ENCODE data around the gene GRM8. TPM values are rescaled to one million over a fixed set of nuclear protein-coding genes. Genes with fewer than 3 reads are reported as not detected.

GRM8 gene
- total RNA-seq, 2 experiments from 2014 or later: not detected

DNA sequence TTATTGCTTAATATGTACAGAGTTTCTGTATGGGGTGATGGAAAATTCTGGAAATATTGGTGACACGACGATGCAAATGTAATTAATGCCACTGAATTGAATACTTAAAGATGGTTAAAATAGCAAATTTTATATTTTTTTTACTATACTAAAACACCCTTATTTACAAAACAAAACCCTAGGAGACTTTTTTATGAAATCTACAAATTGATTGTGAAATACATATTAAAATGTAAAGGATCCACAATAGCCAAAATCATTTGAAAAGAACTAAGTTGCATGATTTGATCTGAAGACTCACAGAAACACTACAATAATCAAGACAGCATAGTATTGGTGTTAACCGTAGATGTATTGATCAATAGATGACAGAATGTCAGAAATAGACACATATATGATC lies 252.0 kb downstream of the GRM8 start:
- H3K36me3 Mint-ChIP-seq (ENCODE audit: low read depth): no peaks in the 10 kb centered on the region
- no peak for DNase-seq
- no peaks in the 10 kb centered on the region for H3K9me3 Mint-ChIP-seq
- no peak overlapping the region for H3K27ac Mint-ChIP-seq
- H3K4me1 Mint-ChIP-seq (ENCODE audit: low read depth): no peaks in the 10 kb centered on the region
- CTCF ChIA-PET: no interaction called here
- no peak overlapping the region for H3K4me3 Mint-ChIP-seq
- intact Hi-C loops (cut with micrococcal nuclease): no loop called here
- H3K27me3 Mint-ChIP-seq (ENCODE audit: low read depth): no peaks in the 10 kb centered on the region

DNA sequence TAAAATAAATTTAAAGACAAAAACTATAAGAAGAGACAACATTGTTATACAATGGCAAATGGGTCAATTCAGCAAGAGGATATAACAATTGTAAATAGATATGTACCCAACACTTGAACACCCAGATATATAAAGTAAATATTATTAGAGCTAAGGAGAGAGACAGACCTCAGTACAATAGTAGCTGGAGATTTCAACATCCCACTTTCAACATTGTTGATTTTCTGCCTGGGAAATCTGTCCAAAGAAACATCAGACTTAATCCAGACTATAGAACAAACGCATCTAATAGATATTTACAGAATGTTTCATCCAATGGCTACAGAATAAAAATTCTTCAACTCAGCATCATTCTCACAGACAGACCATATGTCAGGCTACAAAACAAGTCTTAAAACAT lies 256.1 kb downstream of the GRM8 start:
- CTCF ChIA-PET: no interaction called here
- no peak for DNase-seq
- H3K36me3 Mint-ChIP-seq (ENCODE audit: low read depth): no peaks in the 10 kb centered on the region
- intact Hi-C loops (cut with micrococcal nuclease): no loop called here
- peaks cover 6% of the 10 kb centered on the region for H3K27me3 Mint-ChIP-seq (ENCODE audit: low read depth)
- H3K9me3 Mint-ChIP-seq: no peaks in the 10 kb centered on the region
- H3K4me1 Mint-ChIP-seq (ENCODE audit: low read depth): no peaks in the 10 kb centered on the region
- H3K4me3 Mint-ChIP-seq: no peak overlapping the region
- no peak overlapping the region for H3K27ac Mint-ChIP-seq

DNA sequence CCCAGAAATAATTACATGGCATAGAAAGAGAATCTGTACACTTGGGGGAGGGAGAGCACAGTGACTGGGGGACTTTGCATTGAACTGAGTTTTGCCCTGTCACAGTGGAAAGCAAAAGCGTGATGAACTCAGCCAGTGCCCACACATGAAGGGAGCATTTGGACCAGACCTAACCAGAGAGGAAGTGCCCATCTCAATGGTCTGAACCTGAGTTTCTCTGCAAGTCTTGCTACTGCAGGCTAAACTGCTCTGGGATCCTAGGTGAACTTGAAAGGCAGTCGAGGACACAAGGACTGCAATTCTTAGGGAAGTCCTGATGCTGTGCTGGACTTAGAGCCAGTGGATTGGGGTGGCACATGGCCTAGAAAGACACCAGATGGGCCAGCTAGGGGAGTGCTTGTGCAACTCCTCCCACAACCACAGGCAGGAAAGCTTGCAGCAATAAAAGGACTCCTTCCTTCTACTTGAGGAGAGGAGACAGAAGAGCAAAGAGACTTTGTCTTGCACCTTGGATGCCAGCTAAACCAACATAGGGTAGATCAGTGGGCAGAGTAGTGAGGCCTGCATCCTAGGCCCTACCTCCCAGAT lies 259.0 kb downstream of the GRM8 start:
- Mint-ChIP-seq H3K27ac (no peak overlapping the region), H3K9me3 (no peaks in the 10 kb centered on the region)
- CTCF ChIA-PET: no interaction called here

DNA sequence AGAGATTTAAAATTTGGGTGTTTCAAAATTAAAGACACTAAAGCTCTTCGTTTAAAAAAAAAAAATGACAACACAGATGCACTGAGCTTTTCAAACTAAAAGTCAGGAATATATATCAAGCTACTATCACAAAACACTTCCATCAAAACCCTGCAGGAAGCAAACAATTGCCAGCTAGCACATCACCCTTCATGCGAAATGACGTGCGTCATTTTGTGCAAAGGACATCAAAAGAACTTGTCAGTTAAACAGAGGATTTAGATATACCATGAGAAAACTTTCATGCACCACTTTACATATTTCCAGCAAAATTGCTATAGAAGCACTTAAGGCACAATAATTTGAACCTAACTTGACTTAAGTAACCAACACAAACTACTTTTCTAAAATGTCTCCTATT lies 264.7 kb downstream of the GRM8 start:
- CTCF ChIA-PET: no interaction called here
- Mint-ChIP-seq H3K27me3 (ENCODE audit: low read depth) (peaks cover 6% of the 10 kb centered on the region), H3K9me3 (no peaks in the 10 kb centered on the region), H3K4me1 (ENCODE audit: low read depth) (no peaks in the 10 kb centered on the region), H3K4me3 (no peak overlapping the region), H3K36me3 (ENCODE audit: low read depth) (no peaks in the 10 kb centered on the region), H3K27ac (no peak overlapping the region)
- intact Hi-C loops (cut with micrococcal nuclease): no loop called here
- DNase-seq: no peak

More for the DNA sequence above, 259.0 kb downstream of the GRM8 start:
- no peak for DNase-seq
- H3K36me3 Mint-ChIP-seq (ENCODE audit: low read depth): no peaks in the 10 kb centered on the region
- no peaks in the 10 kb centered on the region for H3K4me1 Mint-ChIP-seq (ENCODE audit: low read depth)
- no peak overlapping the region for H3K4me3 Mint-ChIP-seq
- intact Hi-C loops (cut with micrococcal nuclease): no loop called here
- peaks cover 6% of the 10 kb centered on the region for H3K27me3 Mint-ChIP-seq (ENCODE audit: low read depth)

DNA sequence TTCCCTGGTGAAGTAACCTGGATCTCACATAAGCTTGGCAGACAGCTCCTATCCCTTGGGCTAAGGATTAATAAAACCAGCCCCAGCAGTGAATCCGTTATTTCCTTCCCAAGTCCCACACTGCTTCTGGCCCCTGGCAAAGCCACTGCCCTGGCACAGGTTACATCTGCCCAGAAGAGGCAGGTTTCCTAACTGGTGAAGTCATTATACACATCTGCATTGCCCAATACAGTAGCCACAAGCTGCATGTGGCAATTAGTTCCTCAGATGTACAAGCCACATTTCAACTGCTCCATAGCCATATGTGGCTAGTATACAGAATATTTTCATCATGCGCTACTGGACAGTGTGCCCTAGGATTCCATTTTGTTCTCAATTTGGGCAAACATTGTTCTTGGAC lies 273.0 kb downstream of the GRM8 start:
- CTCF ChIA-PET: no interaction called here
- H3K4me1 Mint-ChIP-seq (ENCODE audit: low read depth): no peaks in the 10 kb centered on the region

DNA sequence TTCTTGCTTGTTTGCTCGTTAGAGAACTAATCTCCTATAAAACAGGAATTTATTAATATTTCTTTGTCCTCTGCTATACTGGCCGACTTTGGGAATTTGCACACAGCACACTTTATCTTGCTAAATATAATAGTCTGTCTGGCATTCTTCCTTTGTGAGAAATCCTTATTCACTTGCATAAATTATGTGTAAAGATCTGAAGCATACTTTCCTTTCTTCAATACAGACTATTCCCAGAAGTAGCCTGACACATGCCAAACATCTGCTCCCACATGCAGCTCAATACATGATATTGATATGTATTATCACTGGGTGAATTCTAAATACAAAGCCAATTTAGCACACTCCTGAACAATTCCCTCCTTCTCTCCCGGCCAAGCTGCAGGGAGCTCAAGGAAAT lies 273.9 kb downstream of the GRM8 start:
- Mint-ChIP-seq H3K27ac (no peak overlapping the region), H3K27me3 (ENCODE audit: low read depth) (peaks cover 9% of the 10 kb centered on the region), H3K4me3 (no peak overlapping the region), H3K4me1 (ENCODE audit: low read depth) (no peaks in the 10 kb centered on the region), H3K9me3 (no peaks in the 10 kb centered on the region), H3K36me3 (ENCODE audit: low read depth) (no peaks in the 10 kb centered on the region)
- CTCF ChIA-PET: no interaction called here
- DNase-seq: no peak
- intact Hi-C loops (cut with micrococcal nuclease): no loop called here

More for the DNA sequence above, 273.0 kb downstream of the GRM8 start:
- Mint-ChIP-seq H3K36me3 (ENCODE audit: low read depth) (no peaks in the 10 kb centered on the region), H3K27ac (no peak overlapping the region), H3K27me3 (ENCODE audit: low read depth) (peaks cover 6% of the 10 kb centered on the region), H3K4me3 (no peak overlapping the region), H3K9me3 (no peaks in the 10 kb centered on the region)
- intact Hi-C loops (cut with micrococcal nuclease): no loop called here
- no peak for DNase-seq

DNA sequence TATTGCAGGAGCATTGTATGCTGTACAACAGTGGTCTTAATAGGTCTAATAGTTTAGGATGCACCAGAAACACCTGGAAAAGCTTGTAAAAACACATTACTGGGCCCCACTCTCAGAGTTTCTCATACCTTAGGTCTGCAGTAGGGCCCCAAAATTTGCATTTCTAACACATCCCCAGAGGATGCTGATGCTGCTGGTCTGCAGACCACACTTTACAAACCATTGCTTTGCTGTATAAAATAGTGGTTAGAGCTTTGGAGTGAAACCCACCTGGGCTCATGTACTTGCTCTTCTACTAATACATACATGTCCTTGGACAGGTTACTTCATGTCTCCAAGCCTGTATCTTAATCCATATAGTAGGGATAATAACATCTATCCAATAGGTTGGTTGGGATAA lies 279.7 kb downstream of the GRM8 start:
- intact Hi-C loops (cut with micrococcal nuclease): no loop called here

DNA sequence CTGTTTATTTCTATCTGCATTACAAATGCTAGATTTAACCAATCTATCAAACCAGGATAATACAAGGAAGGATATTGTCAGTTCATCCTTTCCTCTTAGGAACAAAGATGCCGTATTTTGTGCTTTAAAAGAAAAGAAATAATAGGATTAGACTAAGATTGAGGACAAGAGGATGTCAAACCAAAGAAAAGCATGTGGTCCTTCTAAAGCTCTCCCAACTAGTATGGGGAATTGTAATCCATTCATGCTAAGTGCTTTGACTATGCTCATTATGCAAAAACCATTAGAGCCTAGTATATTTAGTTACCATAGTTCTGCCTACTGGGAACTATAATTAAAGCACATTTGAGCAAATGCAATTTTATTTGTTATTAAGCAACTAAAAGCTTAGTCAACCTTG lies 280.2 kb downstream of the GRM8 start:
- CTCF ChIA-PET: no interaction called here

More for the DNA sequence above, 279.7 kb downstream of the GRM8 start:
- Mint-ChIP-seq H3K36me3 (ENCODE audit: low read depth) (no peaks in the 10 kb centered on the region), H3K27me3 (ENCODE audit: low read depth) (peaks cover 9% of the 10 kb centered on the region), H3K27ac (no peak overlapping the region), H3K4me3 (no peak overlapping the region), H3K4me1 (ENCODE audit: low read depth) (no peaks in the 10 kb centered on the region), H3K9me3 (no peaks in the 10 kb centered on the region)
- CTCF ChIA-PET: no interaction called here
- no peak for DNase-seq

DNA sequence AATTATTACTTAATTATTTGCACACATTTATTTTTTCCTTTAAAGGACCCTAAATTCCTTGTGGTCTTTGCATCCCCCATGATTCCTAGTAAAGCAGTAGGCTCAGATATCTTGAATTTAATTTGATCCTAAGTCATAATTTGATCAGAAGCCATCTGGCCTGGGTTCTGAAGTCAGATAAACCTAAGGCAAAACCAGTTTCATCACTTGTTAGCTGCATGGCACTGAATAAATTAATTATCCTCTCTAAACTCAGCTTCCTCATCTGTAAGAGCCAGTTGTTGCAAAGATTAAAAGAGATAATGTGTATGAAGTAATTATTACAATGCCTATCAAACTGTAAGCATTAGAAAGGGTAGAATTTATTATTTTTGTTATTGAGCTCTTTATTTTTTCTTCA lies 293.1 kb downstream of the GRM8 start:
- Mint-ChIP-seq H3K36me3 (ENCODE audit: low read depth) (no peaks in the 10 kb centered on the region), H3K4me3 (no peak overlapping the region), H3K4me1 (ENCODE audit: low read depth) (no peaks in the 10 kb centered on the region), H3K9me3 (no peaks in the 10 kb centered on the region), H3K27me3 (ENCODE audit: low read depth) (no peaks in the 10 kb centered on the region), H3K27ac (no peak overlapping the region)
- CTCF ChIA-PET: no interaction called here
- no peak for DNase-seq
- intact Hi-C loops (cut with micrococcal nuclease): no loop called here

More for the DNA sequence above, 280.2 kb downstream of the GRM8 start:
- H3K27ac Mint-ChIP-seq: no peak overlapping the region
- no peaks in the 10 kb centered on the region for H3K4me1 Mint-ChIP-seq (ENCODE audit: low read depth)
- H3K27me3 Mint-ChIP-seq (ENCODE audit: low read depth): peaks cover 9% of the 10 kb centered on the region
- no peak for DNase-seq
- H3K36me3 Mint-ChIP-seq (ENCODE audit: low read depth): no peaks in the 10 kb centered on the region
- intact Hi-C loops (cut with micrococcal nuclease): no loop called here
- H3K9me3 Mint-ChIP-seq: no peaks in the 10 kb centered on the region
- no peak overlapping the region for H3K4me3 Mint-ChIP-seq

DNA sequence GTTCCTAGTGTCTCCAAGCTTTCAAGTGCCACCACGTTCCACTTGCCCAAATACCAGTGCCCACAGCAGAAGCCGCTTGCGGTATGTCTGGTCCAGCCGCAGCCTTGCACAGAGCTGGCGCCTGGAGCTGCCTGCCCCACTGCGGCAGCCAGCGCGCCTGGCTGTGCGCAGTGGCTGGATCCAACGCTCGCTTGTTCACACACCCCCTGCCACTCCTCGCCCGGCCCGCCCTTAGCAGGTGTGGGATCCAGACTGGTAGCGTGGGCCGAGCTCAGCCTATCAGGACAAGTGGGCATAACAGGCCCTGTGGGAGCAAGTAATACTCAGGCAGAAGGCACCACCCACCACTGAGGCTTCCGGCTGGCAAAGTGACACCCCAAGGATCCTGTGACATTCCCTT lies 294.4 kb downstream of the GRM8 start:
- CTCF ChIA-PET: no interaction called here
- Mint-ChIP-seq H3K9me3 (no peaks in the 10 kb centered on the region), H3K4me3 (no peak overlapping the region), H3K36me3 (ENCODE audit: low read depth) (no peaks in the 10 kb centered on the region), H3K4me1 (ENCODE audit: low read depth) (no peaks in the 10 kb centered on the region), H3K27me3 (ENCODE audit: low read depth) (no peaks in the 10 kb centered on the region), H3K27ac (no peak overlapping the region)
- no peak for DNase-seq
- intact Hi-C loops (cut with micrococcal nuclease): no loop called here

DNA sequence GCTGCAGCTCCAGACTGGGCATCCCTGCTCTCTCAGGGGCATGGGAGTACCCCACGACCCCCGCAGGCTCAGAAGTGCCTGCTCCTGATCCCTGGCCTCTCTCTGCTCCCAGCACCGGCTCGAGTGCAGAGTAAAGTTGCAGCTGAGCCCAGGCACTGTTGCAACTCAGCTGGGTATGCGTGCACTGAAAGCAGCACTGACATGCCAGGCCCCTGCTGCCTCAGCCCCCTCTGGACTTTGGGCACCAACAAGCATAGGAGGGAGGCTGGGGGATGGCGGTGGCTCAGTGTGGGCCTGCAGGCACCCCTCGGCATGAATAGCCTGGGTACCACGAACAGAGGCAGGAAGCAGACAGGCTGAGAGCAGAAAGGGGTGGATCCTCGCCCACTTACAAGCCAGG lies 295.3 kb downstream of the GRM8 start:
- Mint-ChIP-seq H3K4me3 (no peak overlapping the region), H3K27me3 (ENCODE audit: low read depth) (no peaks in the 10 kb centered on the region), H3K27ac (no peak overlapping the region), H3K9me3 (no peaks in the 10 kb centered on the region), H3K4me1 (ENCODE audit: low read depth) (no peaks in the 10 kb centered on the region), H3K36me3 (ENCODE audit: low read depth) (no peaks in the 10 kb centered on the region)
- CTCF ChIA-PET: no interaction called here
- intact Hi-C loops (cut with micrococcal nuclease): no loop called here
- DNase-seq: no peak

DNA sequence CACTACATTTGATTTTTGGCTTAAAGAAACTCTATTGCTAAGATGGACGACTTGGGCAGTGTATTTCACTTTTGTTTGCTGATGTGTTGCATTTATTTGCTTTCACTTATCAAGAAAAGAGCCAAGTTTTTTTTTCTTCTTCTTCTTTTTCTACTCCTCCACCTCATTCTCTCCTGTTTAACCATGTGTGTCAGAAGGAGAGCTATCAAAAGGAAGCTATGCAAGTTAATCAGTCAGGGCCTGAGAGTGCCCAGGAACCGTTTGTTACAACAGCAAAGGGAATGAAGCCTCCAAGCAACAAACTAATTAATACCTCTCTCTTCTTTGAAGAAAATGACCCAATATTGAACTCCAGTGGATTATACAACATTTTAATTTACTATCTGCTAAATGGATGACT lies 299.3 kb downstream of the GRM8 start:
- intact Hi-C loops (cut with micrococcal nuclease): no loop called here
- Mint-ChIP-seq H3K27me3 (ENCODE audit: low read depth) (peaks cover 2% of the 10 kb centered on the region), H3K27ac (no peak overlapping the region), H3K36me3 (ENCODE audit: low read depth) (no peaks in the 10 kb centered on the region), H3K4me3 (no peak overlapping the region), H3K4me1 (ENCODE audit: low read depth) (no peaks in the 10 kb centered on the region), H3K9me3 (no peaks in the 10 kb centered on the region)
- CTCF ChIA-PET: no interaction called here
- no peak for DNase-seq

DNA sequence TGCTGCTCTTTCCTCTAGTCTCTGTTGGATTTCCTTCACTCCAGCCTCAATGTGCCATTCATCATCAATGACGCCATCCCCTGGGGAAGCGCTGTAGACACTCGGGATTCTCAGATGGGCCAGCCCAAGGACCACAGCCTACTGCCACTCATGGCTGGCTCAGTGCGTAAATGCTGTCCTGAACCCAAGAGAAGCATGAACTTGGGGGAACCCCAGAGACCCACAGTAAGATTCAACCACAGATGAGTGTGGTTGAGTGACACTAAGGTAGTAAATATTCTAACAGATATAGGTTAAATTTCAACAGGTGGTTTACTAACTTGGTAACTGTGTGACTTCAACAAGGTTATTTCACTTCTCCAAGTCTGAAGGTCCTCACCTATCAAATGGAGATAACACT lies 304.1 kb downstream of the GRM8 start:
- Mint-ChIP-seq H3K4me1 (ENCODE audit: low read depth) (no peaks in the 10 kb centered on the region), H3K4me3 (no peak overlapping the region), H3K36me3 (ENCODE audit: low read depth) (no peaks in the 10 kb centered on the region), H3K27me3 (ENCODE audit: low read depth) (peaks cover 2% of the 10 kb centered on the region), H3K27ac (no peak overlapping the region), H3K9me3 (no peaks in the 10 kb centered on the region)
- intact Hi-C loops (cut with micrococcal nuclease): no loop called here
- CTCF ChIA-PET: no interaction called here
- DNase-seq: no peak
